Activated CD8-positive, alpha-beta memory T cell treated with anti-CD3 and anti-CD28 coated beads, Interleukin-2, amount 50 U/mL, for 24 hours (primary cell): ENCODE results near the gene VTI1A.
"Not testable (repeated sequence)": the region's sequence is repeated elsewhere in the genome, so short reads cannot be mapped to it uniquely, and the experiment has no call there.

Experiments used
- DNase-seq: peaks from one replicate; pipeline ENCODE4 v3.0.0-alpha.2; 2020; ENCODE audit errors: extremely low read depth

The VTI1A gene

GRCh38 chr10:112588225-112588990, 141.4 kb downstream of the VTI1A start:
- DNase-seq, result no peak

DNA sequence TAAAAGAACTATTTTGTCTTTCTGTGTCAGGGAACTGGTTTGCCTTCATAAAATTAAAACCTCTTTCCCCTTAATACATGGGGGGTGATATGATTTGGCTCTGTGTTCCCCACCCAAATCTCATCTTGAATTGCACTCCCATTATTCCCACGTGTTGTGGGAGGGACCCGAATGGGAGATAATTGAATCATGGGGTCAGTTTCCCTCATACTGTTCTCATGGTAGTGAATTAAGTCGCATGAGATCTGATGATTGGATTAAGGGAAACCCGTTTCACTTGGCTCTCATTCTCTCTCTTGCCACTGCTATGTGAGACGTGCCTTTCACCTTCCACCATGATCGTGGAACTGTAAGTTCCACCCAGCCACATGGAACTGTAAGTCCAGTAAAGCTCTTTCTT, 142.1 kb downstream of the VTI1A start:
- no peak for DNase-seq

- DNase-seq, result not testable (repeated sequence)
Observed at GRCh38 chr10:112590786-112591185, 143.8 kb downstream of the VTI1A start.

DNA sequence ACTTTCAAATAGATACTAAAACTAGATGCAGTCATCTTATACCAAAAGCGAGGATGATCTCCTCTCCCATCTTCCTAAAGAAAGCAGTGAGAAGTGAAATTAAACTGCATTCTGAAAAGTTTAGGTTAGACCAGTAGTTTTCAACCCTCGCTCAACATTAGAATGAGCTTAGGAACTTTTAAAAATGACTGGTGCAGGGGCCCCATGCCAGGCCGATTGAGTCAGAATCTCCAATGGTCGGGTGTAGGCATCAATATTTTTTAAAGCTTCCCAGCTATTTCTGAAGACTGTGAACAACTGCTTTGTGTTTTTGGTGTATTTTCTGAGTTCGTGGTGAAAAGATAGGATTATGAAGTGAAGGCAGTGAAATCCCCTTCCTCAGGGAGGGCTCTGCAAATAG, 146.0 kb downstream of the VTI1A start:
- no peak for DNase-seq

DNA sequence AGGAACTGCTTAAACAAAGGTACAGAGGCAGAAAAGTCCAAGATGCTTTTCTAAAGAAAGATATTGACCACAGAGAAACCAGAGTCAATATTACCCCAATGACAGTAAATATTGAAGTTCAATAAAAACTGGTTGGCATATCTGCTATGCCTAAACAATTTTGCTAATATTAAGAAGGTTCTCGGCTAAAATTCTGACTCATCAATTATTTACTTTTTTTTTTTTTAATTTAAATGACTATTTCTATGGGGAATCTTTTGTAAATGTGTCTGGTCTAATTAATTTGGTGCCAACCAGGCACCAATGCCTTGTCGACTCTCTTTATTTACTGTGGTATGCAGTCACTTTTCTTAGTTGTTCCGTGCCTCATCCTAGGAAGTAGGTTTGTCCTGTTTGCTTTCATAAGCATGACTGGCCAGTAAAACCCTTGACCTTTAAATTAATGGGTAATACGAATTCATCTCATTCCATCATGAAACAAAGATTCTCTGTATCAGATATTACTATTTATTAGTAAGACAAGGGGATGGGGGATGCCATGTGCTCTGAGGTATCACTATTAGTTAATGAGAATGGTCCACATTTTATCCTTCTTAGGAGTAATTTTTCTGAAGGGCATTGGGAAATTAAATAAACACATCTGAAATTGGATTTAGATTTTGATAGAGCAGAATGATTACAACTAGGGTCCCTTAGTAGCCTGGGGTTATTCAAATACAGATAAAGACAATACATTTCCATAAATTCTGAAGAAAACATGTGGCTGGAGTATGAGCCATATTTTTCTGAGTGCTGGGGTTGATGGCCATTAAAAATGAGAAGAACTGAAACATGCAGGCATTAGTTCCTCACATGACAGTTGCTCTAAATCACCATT, 154.4 kb downstream of the VTI1A start:
- DNase-seq, result no peak

DNA sequence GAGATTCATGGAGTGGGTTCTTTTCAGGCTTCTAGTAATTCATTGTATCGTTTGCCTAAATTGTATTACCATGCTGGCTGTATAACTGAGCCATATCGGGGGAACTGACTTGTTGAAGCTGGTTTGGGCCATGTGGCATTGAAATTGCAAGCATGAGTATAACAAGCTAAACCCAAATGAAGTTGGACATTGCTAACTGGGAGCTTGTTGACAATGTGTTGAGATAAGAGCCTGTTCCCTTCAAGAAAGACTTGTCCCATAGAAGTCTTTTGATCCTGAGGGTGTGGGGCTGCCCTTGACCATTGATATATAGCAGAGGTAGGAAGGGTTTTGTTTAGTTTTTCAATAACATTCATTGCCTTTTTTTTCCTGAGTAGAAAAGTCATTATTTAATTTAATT, 156.0 kb downstream of the VTI1A start:
- no peak for DNase-seq

DNA sequence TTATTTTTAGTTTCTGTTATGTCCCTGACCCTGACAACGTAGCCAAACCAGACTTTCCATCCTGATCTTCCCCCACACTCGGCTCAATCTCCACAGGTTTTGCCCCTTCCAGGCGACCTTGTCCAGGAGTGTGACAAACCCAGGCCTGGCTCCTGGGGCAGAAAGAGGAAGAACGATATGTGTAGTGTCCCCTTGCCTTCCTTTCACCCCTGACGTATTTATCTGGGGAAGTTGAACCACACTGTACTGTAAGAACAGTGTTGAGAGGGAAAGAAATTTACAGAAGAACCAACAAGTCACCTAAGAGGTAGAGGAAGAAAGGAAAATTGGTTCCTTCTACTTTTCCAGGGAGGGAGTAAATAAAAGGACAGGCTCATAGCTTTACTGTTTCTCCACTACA, 158.0 kb downstream of the VTI1A start:
- no peak for DNase-seq

- no peak for DNase-seq
Observed at GRCh38 chr10:112607506-112607905, 160.5 kb downstream of the VTI1A start.

- no peak for DNase-seq
Observed at GRCh38 chr10:112613620-112614019, 166.6 kb downstream of the VTI1A start.

DNA sequence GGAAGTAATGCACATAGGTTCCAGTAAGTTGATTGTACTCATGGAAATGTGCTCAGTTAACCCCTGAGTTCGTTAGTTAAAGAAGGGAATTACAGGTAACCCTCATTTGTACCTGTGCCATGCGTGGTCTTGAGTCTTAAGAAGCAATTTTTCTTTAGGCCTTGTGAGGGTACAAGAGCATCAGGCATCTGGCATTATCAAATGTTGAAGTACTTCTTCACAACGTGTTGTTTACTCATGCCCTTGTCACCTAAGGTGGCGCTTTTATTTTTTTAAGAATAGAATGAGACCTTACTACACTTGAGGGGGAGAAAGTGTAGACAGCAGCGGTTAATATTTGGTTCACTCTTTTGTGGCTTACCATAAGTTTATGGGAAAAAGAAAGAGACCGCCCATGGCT, 167.1 kb downstream of the VTI1A start:
- no peak for DNase-seq

- no peak for DNase-seq
Observed at GRCh38 chr10:112614586-112614985, 167.6 kb downstream of the VTI1A start.

GRCh38 chr10:112615269-112615668, 168.3 kb downstream of the VTI1A start:
- no peak for DNase-seq

GRCh38 chr10:112616647-112617046, 169.6 kb downstream of the VTI1A start:
- no peak for DNase-seq

DNA sequence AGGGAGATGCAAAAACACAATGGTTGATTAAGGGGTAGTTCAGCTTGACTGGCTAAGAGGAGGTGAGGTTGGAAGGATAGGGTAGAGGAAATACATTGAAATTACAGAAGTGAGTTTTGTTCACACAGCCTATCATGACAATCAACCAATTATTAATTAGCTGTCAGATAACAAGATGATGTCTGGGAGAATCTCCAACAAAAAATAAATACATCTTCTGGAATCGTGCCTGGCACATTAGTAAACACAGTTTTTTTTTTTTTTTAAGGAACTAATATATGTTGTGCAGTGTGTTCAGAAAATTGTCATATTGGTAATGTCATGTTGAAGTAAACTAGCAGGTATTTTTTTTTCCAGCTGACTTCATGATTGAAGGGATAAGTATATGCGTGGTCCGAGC, 171.8 kb downstream of the VTI1A start:
- no peak for DNase-seq

- no peak for DNase-seq
Observed at GRCh38 chr10:112619556-112619955, 172.5 kb downstream of the VTI1A start.

GRCh38 chr10:112622786-112623185, 175.8 kb downstream of the VTI1A start:
- DNase-seq, result no peak

- DNase-seq, result no peak
Observed at GRCh38 chr10:112624546-112625048, 177.6 kb downstream of the VTI1A start.

GRCh38 chr10:112628951-112629609, 182.1 kb downstream of the VTI1A start:
- no peak for DNase-seq

DNA sequence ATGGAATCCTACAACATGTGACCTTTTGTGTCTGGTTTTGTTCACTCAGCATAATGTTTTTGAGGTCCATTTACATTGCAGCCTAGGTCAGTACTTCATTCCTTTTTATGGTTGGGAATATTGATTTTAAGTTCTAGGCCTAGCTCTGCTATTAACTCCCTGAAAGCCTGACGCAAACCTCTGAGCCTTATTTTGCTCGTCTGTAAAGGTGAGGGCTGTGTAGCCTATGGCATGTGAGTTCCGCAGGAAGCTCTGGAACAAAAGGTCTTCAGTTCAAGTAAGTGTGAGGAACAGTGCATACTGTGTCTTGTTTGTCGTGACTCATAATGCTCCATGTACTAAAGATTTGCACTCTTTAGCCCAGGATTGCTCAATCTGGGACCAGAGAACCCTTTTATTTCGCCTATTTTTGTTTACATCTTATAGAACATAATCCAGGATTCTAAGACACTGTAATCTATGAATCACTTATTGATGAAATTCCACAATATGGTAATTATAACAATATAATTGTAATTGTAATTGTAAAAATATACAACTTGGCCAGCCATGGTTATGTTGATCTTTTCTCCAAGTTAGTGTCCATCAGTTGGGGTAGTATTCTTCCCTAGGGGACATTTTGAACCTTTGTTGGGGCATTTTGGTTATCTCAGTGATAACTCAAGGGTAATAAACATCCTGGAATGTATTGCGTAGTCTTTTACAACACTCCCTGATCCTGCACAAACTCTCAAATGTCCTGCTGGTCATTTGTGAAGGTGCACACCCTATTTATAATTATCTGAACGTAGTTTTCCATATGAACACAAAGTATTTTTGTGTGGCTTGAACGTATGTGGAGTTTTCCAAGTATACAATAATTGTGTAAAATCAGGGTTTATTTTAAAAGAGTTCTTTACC, 184.7 kb downstream of the VTI1A start:
- DNase-seq, result no peak

DNA sequence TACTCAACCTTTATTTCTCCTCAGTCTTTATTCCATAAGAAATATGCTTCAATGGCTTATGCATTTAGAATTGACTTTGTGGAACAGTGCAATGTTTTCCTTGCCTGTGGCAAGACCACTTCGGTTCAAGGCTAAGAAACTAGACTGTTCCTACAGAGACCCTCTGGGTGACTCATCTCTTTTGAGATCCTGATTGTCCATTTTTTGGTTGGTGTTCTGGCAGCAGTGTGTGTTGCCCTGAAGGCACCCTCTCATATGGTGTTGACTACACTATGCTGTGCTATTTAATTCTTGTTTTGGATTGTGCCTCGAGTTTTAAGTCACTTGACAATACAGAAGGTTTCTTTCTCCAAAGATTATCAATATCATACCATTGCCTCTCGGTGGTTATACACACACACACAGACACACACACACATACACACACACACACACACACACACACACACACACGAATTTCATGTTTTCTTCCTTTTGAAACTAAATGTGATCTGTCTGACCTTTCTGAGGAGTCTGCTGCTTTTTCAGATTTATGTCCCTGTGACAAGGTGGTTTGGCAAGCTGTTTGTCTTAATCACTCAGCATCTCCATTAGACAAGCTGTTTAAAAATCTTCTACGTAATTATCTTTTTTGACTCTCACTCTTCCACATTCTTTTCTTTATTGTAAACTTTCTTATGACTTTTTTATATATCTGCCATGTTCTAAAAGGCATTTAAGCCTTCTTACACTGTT, 187.2 kb downstream of the VTI1A start:
- DNase-seq, result no peak

GRCh38 chr10:112637901-112638300, 190.9 kb downstream of the VTI1A start:
- no peak for DNase-seq
